Raji (cell line): Measurements from ENCODE around the gene HMGN3.

ENCODE experiments used
- POLR2A ChIP-seq: IDR thresholded peaks from 2 replicates; pipeline ENCODE4 v1.6.1; 2011; ENCODE audit warnings: low read depth, low read length, control low read depth; ENCODE audit not compliant: insufficient read depth

The HMGN3 gene

DNA sequence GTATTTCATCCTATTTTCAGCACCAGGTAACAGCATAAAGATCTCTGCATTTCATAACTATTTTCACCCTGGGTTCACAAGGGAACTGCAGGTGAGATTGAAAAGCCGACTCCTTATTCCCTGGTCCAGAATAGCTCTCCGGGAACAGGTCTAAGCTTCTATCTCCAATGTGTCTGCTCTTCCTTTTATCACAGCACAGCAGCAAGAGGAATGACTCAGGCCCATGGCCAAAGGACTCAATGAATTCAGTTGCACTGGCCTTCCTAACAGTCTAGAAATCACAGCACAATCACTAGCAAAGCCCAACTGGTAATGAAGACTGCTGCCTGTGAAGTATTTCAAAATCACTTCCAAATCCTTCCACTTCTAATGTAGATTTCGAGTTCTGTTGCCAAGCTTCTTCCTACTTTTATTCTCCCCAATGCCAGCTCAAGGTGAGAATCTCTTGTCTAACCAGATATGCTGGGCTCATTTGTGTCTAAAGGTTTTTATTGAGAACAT is 30.7 kb downstream of the HMGN3 start:
- no peak for TF ChIP-seq POLR2A

- no peak for TF ChIP-seq POLR2A
Measured at GRCh38 chr6:79202556-79202955, 31.9 kb downstream of the HMGN3 start.

- TF ChIP-seq POLR2A = no peak
Measured at GRCh38 chr6:79201983-79202382, 32.5 kb downstream of the HMGN3 start.

GRCh38 chr6:79201143-79201542 is 33.3 kb downstream of the HMGN3 start:
- no peak for TF ChIP-seq POLR2A

- TF ChIP-seq POLR2A = no peak
Measured at GRCh38 chr6:79196912-79197311, 37.6 kb downstream of the HMGN3 start.

DNA sequence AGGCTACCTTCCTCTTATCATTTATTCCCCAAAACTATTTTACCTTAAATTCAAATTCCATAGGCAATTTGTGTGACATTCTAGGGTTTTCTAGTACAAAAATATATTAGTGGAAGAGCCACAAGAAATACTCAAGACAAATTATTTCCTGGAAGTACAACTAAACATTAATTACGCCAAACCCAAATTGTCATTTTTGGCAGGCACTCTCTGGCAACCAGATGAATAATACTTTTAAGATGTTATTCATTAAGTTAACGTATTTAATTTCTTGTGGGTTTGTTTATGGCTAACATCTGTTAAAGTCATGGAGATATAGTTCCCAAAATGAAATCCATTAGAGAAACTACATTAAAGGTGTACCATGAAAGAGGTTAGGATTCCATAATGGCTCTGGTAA is 40.5 kb downstream of the HMGN3 start:
- TF ChIP-seq POLR2A = no peak

DNA sequence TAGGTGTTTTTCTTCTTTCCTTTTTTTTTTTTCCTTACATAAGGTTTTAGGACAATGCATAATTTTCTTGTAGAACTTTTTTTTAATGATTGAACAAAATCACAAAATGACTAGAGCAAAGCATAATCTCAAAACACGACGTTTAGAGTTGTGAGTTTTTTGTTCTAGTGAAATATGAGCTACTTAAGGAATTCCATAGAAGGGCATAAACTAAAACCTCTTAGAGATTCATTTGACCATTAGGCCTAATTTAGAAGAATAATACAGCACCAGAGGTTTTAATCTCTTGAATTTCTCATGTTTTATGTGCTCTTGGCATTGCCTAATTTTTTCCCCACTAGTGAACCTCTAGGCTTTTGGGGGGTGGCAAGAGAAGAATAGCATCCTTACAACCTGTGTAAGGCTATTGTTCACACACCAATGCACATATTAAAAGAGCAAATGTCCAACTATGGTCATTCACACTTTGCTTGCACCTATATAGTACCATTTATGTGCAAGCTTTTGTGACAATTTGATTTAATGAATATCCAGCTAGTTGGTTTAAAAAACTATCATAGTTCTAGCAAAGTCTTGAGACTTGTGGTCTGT is 44.6 kb downstream of the HMGN3 start:
- TF ChIP-seq POLR2A = no peak

DNA sequence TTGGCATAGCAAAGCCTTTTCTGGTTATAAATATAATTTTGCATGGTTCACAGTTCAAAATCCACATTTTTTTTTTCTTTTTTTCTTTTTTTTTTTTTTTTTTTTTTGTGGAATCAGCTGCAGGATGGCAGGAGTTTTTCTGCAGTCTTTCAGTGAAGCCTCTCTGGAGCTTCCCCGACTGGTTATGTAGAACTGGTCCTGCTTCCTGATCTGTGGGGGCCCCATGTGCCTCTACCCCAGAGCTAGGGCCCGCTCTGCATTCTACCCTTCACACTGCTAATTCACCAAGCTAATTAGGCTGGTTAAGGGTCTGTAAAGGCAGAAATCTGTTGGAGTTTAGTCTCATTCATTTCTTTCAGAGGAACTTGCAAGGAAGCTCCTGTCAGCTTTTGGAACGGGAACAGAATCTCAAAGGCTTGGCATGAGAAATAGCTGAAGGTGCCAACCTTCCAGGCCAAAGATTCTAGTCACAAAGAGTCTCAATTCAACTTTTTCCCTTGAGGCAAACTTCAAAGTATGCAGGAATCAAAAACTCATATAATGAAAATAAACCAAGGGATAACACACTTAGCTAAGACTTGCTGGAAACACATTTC is 45.5 kb downstream of the HMGN3 start:
- no peak for TF ChIP-seq POLR2A

DNA sequence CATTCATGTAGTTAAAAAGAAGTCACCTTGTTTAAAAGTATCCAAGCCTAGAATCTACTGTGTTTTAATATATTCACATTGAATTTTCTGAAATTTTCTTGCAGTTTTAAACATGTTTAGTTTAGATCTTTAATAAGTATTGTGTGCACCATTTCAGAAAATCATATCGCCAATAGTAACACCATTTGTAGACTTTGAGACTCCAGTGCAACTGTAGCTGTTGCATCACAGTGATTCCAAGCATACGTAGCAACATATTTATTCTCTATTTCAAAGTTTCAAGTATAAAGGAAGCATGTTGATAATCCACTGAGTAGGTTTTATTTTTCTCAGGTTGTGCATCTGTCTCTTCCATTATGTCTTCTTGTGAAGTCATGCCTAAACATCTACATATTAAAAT is 46.4 kb downstream of the HMGN3 start:
- no peak for TF ChIP-seq POLR2A

- no peak for TF ChIP-seq POLR2A
Measured at GRCh38 chr6:79186564-79186963, 47.9 kb downstream of the HMGN3 start.

DNA sequence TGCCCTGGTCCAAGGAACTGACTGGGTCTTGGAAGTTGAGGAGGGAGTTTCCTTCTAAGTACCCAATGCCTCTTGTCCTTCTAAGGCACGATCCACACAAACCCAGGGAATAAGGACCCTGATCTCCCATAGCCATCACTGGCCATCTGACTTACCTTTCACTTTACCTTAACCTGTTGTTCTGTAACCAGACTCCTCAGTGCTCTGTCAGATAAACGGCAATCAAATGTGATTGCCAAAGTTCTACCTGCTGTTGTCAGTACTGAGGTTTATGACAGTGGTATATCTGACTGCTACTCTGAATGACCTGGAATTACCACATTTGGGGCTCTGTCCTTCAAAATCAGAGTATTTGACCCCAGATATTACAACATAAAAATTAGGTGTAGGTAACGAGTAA is 49.8 kb downstream of the HMGN3 start:
- TF ChIP-seq POLR2A = no peak

- TF ChIP-seq POLR2A = no peak
Measured at GRCh38 chr6:79184086-79184485, 50.4 kb downstream of the HMGN3 start.

DNA sequence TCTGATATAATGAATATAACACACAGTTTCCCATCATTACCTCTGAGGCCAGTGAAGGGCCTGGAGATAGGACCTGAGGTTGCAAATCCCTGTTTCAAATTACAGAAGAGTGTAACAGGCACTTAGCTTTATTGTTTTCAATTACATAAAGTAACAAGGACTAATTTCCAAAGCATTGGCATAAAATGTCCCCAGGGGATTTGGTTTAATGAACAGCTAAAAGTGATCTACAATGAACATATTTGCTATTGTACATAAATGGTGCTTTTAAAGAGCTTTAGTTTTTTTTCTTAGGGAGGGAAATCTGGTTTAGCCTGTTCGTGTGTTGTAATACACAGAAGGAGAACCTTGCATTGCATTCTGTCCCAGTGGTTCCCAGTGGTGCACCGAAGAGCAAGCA is 54.4 kb downstream of the HMGN3 start:
- TF ChIP-seq POLR2A = no peak

DNA sequence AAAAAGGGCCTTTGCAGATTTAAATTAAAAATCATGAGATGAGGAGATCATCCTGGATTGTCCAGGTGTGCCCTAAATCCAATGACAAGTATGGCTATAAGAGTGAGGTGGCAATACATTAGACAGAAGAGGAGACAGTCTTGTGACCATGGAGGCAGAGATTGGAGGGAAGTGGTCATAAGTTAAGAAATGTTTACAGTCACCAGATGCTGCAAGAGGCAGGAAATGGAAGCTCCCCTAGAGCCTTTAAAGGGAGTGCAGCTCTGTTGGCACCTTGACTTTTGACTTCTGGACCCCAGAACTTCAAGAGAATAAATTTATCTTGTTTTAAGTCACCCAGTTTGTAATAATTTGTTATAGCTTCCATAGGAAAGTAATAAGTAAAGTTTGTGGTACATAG is 61.1 kb downstream of the HMGN3 start:
- no peak for TF ChIP-seq POLR2A

- TF ChIP-seq POLR2A = no peak
Measured at GRCh38 chr6:79170959-79171358, 63.5 kb downstream of the HMGN3 start.

DNA sequence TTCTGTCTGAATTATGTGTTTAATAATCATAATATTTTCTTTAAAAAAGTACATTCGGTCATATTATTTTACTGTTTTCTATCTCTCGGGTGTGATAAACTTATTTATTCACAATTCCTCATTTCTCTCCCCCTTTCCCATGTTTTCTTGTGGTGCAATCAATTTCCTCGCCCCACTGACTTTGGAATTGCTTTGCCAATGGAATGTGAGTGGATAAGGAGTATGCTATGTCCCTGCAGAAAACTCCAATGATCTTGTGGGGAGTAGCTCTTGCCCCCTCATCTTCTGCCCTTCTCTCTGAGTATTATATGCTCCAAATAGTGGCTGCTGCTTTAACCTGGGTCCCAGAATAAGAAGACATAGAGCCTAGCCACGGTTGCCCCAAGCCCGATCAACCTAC is 64.1 kb downstream of the HMGN3 start:
- no peak for TF ChIP-seq POLR2A

GRCh38 chr6:79168695-79168980 is 65.8 kb downstream of the HMGN3 start:
- no peak for TF ChIP-seq POLR2A
